ENCODE results near the gene FOXI3.
"Not testable (repeated sequence)": the region's sequence is repeated elsewhere in the genome, so short reads cannot be mapped to it uniquely, and the experiment has no call there.

Gene FOXI3

DNA sequence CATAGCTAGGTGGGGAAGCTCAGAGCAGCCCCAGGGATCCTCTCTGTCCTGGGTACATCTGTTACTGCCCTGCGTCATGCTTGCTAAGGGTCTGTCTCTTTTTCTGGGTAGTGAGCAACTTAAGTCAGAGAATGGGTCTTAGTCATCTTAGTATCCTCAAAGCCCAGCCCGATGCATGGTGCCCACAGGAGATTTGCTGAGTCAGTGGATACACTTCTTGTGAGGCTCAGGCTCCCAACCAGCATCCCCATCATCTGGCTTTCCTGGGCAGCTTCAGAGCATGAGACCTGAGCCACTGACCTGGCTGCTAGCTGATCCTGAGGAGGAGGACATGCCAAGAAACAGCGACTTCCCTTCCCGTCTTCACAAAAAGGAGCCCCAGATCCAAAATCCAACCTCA is 10.0 kb downstream of the FOXI3 start:
- TF ChIP-seq, protein P1, sequence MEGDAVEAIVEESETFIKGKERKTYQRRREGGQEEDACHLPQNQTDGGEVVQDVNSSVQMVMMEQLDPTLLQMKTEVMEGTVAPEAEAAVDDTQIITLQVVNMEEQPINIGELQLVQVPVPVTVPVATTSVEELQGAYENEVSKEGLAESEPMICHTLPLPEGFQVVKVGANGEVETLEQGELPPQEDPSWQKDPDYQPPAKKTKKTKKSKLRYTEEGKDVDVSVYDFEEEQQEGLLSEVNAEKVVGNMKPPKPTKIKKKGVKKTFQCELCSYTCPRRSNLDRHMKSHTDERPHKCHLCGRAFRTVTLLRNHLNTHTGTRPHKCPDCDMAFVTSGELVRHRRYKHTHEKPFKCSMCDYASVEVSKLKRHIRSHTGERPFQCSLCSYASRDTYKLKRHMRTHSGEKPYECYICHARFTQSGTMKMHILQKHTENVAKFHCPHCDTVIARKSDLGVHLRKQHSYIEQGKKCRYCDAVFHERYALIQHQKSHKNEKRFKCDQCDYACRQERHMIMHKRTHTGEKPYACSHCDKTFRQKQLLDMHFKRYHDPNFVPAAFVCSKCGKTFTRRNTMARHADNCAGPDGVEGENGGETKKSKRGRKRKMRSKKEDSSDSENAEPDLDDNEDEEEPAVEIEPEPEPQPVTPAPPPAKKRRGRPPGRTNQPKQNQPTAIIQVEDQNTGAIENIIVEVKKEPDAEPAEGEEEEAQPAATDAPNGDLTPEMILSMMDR (IDR thresholded peaks at IDR 0.05; ENCODE audit: control insufficient read depth, insufficient read depth, low read depth, low read length, missing control alignments) = no peak
- H3K4me3 ChIP-seq (ENCODE audit: control insufficient read depth, low read depth, low read length) = no peak overlapping the region
- no peak for DNase-seq (ENCODE audit: low read depth)

DNA sequence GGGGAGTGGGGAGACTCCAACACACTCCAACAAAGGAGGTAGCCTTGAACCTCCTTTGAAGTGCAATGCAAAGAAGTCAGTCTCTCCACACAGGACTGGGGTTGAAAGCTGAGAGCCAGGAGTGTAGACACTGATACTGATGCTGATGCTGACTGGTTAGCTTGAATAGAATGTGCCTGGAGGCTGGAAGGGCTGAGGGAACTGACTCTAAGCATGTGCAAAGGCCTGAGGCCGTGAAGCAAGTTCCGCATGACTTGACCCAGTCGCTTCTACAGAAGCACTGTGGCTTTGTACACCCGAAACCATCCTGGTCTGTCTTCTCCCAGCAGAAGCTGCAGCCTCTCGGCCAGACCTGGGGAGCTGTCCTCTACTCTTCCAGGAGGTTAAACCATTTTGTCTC is 10.4 kb downstream of the FOXI3 start:
- DNase-seq (ENCODE audit: low read depth) = no peak
- TF ChIP-seq, protein P1 (IDR thresholded peaks at IDR 0.05; ENCODE audit: control insufficient read depth, insufficient read depth, low read depth, low read length, missing control alignments) = no peak
- H3K4me3 ChIP-seq (ENCODE audit: control insufficient read depth, low read depth, low read length) = no peak overlapping the region

DNA sequence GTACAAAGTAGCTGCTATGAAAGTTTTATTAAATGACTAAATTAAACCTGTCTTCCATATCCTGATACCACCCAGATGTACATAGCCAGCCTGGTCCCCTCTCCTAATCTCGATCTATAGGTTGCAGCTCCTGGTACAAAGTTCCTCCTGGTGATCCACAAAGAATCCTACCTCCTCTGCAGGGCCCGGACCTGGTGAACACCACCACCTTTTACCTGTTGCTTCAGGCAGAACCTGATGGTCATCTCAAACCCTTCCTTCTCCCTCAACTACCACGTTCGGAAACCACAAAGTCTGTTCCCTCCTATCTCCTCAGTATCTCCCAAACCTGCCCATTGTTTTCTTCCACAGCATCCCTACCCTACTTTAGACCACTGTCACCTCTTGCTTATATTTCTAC is 15.5 kb downstream of the FOXI3 start:
- TF ChIP-seq, protein P1 (IDR thresholded peaks at IDR 0.05; ENCODE audit: control insufficient read depth, insufficient read depth, low read depth, low read length, missing control alignments) = no peak

DNA sequence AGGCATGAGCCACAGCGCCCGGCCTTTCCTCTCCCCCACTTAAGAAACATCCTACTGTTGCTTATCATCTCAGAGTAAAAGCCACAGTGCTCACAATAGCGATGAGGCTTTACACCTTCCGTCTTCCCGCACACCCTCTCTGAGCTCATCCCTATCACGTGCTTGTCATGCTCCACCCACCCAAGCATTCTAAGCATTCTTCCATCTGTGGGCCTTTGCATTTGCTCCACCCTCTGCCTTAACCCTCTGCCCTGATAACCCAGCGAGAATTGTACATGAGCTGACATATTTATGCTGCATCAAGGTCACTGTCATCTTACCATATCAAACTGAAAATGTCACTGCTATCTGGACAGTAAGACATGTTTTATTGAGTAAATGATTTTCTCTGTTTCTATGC is 22.6 kb downstream of the FOXI3 start:
- H3K4me3 ChIP-seq (ENCODE audit: control insufficient read depth, low read depth, low read length) = no peak overlapping the region
- DNase-seq (ENCODE audit: low read depth) = no peak
- TF ChIP-seq, protein P1 (IDR thresholded peaks at IDR 0.05; ENCODE audit: control insufficient read depth, insufficient read depth, low read depth, low read length, missing control alignments) = no peak

More for the DNA sequence above, 15.5 kb downstream of the FOXI3 start:
- no peak for DNase-seq (ENCODE audit: low read depth)
- no peak overlapping the region for H3K4me3 ChIP-seq (ENCODE audit: control insufficient read depth, low read depth, low read length)

DNA sequence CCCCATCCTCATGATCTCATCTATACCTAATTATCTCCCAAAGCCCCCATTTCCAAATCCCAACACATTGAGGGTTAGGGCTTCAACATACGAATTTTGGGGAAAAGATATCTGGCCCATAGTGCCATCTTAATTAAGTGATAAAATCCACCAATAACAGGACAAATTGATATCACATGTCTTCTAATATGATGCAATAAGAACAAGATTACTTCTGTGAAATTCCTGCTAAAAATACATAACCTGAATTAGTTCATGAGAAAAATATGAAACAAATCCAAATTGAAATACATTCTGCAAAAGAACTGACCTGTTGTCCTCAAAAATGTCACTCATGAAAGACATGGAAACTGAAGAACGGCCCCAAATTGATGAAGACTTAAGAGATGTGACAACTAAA is 28.8 kb downstream of the FOXI3 start:
- H3K4me3 ChIP-seq (ENCODE audit: control insufficient read depth, low read depth, low read length) = no peak overlapping the region
- TF ChIP-seq, protein P1 (IDR thresholded peaks at IDR 0.05; ENCODE audit: control insufficient read depth, insufficient read depth, low read depth, low read length, missing control alignments) = no peak
- DNase-seq (ENCODE audit: low read depth) = no peak

DNA sequence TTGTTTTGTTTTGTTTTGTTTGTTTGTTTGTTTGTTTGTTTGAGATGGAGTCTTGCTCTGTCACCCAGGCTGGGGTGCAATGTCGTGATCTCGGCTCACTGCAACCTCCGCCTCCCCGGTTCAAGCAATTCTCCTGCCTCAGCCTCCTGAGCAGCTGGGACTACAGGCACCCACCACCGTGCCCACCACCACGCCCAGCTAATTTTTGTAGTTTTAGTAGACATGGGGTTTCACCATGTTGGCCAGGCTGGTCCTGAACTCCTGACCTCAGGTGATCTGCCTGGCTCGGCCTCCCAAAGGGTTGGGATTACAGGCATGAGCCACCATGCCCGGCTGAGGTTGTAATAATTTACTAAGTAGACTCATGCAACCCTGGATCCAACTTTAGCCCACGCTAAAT is 33.4 kb downstream of the FOXI3 start:
- not testable (repeated sequence) for DNase-seq (ENCODE audit: low read depth)

DNA sequence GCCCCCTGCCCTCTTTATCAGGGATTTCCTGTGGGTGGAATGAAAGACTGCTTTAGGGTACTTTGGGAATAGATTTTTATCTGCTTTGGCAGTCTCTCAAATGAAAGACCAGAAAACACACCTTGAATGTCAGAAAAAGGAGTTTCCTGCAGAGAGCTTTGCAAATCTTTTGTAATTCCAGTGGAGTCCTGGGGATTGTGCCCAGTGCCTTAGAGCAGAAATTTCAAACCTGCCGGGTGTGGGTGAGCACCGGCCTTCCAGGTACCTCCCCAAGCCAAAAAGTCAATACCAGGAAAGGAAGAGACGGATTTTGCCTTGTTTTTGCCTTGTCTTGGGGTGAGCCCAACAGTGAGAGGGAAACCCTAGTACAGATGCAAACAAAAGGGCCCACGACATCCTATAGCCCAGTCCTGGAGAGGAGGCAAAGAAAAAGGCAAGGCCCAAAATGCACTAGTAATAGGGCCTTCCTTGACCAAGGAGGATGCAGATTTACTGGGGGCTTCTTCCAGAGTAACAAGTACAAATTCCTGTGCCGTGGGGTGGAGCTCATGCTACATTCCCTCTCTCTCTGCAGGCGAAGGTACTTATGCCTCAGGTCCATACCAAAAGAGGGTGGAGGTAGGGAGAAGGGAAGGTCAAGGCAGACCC is 36.4 kb downstream of the FOXI3 start:
- TF ChIP-seq, protein P1 (IDR thresholded peaks at IDR 0.05; ENCODE audit: control insufficient read depth, insufficient read depth, low read depth, low read length, missing control alignments) = no peak
- H3K4me3 ChIP-seq (ENCODE audit: control insufficient read depth, low read depth, low read length) = no peak overlapping the region
- no peak for DNase-seq (ENCODE audit: low read depth)

More for the DNA sequence above, 33.4 kb downstream of the FOXI3 start:
- H3K4me3 ChIP-seq (ENCODE audit: control insufficient read depth, low read depth, low read length) = not testable (repeated sequence)

DNA sequence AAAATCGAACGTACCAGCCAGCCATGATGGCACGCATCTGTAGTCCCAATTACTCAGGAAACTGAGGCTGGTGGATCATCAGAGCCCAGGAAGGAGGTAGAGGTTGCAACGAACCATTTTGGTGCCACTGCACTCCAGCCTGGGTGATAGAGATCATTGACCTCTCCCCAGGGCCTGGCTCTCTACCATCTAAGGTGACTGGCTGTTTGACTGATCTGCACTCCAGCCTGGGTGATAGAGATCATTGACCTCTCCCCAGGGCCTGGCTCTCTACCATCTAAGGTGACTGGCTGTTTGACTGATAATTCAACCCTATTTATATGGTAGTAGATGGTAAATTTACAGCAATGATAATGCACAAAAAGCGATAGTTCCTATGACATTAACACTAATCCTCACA is 43.6 kb downstream of the FOXI3 start:
- not testable (repeated sequence) for DNase-seq (ENCODE audit: low read depth); H3K4me3 ChIP-seq (ENCODE audit: control insufficient read depth, low read depth, low read length)
